Jurkat, Clone E6-1 (cell line): ENCODE data around the gene STXBP2.
A peak's percentile ranks its signal among the peaks of the same experiment; 100 is the strongest.

Source experiments
- DNase-seq: peaks from one replicate; pipeline ENCODE4 v3.0.0-alpha.2; 2011; ENCODE audit warnings: low read depth, low spot score
- H3K4me3 ChIP-seq: 2 replicates; pipeline ENCODE4 v1.5.1; 2011; ENCODE audit warnings: mild to moderate bottlenecking, low read length, control low read depth, moderate library complexity

STXBP2 gene

GRCh38 chr19:7670790-7671189 lies 33.9 kb downstream of the STXBP2 start:
- no peak for DNase-seq
- H3K4me3 ChIP-seq, result no peak overlapping the region

- DNase-seq, result no peak
- no peak overlapping the region for H3K4me3 ChIP-seq
Observed at GRCh38 chr19:7672522-7672921, 35.6 kb downstream of the STXBP2 start.

GRCh38 chr19:7674010-7675005 lies 37.4 kb downstream of the STXBP2 start:
- DNase-seq, result peak; percentile 88
- peak overlapping the region; percentile 42 for H3K4me3 ChIP-seq

GRCh38 chr19:7676376-7676775 lies 39.5 kb downstream of the STXBP2 start:
- H3K4me3 ChIP-seq, result peak overlapping the region; percentile 36
- peak; percentile 73 for DNase-seq

GRCh38 chr19:7676854-7677253 lies 39.9 kb downstream of the STXBP2 start, which contains the start of gene MCEMP1:
Gene MCEMP1, plus strand, starts transcription at chr19:7677090. Its CDS starts 31 bp downstream, at chr19:7677121.
- DNase-seq, result no peak
- H3K4me3 ChIP-seq, result peak within 1 kb of the TSS; percentile 36

GRCh38 chr19:7677669-7678311 lies 40.9 kb downstream of the STXBP2 start:
- no peak overlapping the region for H3K4me3 ChIP-seq
- DNase-seq, result no peak

GRCh38 chr19:7678971-7679751 lies 42.3 kb downstream of the STXBP2 start:
- H3K4me3 ChIP-seq, result peak overlapping the region; percentile 31
- DNase-seq, result peak; percentile 75

GRCh38 chr19:7679771-7680605 lies 43.1 kb downstream of the STXBP2 start:
- H3K4me3 ChIP-seq, result peak overlapping the region; percentile 87
- DNase-seq, result no peak

- DNase-seq, result peak; percentile 78
- peak within 1 kb of the TSS; percentile 87 for H3K4me3 ChIP-seq
Observed at GRCh38 chr19:7680606-7681339, 43.9 kb downstream of the STXBP2 start, which contains the start of gene TRAPPC5. Gene TRAPPC5, plus strand, starts transcription at chr19:7680833. Its CDS starts 1,421 bp downstream, at chr19:7682254.

GRCh38 chr19:7681340-7682174 lies 44.6 kb downstream of the STXBP2 start:
- H3K4me3 ChIP-seq, result peak overlapping the region; percentile 87
- DNase-seq, result peak; percentile 90

- DNase-seq, result no peak
- H3K4me3 ChIP-seq, result peak overlapping the region; percentile 87
Observed at GRCh38 chr19:7682175-7682855, 45.4 kb downstream of the STXBP2 start.

GRCh38 chr19:7685546-7686445 lies 48.9 kb downstream of the STXBP2 start:
- no peak for DNase-seq
- H3K4me3 ChIP-seq, result no peak overlapping the region

GRCh38 chr19:7687177-7687576 lies 50.3 kb downstream of the STXBP2 start:
- H3K4me3 ChIP-seq, result no peak overlapping the region
- DNase-seq, result no peak

- DNase-seq, result no peak
- no peak overlapping the region for H3K4me3 ChIP-seq
Observed at GRCh38 chr19:7689165-7689564, 52.3 kb downstream of the STXBP2 start.

GRCh38 chr19:7690779-7691258 lies 53.9 kb downstream of the STXBP2 start:
- H3K4me3 ChIP-seq, result no peak overlapping the region
- no peak for DNase-seq
